Measurements from ENCODE around the gene LDLR.

DNA sequence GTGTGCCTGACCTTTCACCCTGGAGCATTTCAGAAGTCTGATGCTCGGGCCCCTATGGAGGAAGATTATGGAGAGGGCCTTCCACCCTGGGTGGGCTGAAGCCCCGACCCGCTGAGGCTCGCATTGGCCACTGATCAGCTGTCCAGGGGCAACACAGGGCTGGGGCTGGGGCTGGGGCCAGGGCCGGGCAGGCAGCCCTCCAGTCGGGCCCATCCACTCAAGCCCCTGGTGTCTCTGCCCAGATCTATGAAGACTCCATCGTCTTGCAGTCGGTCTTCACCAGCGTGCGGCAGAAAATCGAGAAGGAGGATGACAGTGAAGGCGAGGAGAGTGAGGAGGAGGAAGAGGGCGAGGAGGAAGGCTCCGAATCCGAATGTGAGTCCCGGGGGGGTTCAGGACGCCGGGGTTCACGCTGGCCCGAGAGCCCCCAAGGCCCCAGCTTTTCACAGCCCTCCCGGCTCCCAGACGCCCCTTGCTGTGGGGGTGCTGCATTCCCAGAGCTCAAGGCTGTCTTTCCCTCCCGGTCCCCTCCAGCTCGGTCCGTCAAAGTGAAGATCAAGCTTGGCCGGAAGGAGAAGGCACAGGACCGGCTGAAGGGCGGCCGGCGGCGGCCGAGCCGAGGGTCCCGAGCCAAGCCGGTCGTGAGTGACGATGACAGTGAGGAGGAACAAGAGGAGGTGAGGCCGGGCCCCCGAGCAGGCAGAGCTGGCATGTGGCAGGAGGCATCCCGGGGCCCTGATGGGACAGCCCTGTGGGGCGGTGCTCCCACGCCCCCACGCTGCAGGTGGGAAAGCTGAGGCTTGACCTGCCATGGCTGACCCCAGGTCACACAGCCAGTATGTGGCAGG, 29.5 kb upstream of the LDLR start:
- TF ChIP-seq, protein P1, sequence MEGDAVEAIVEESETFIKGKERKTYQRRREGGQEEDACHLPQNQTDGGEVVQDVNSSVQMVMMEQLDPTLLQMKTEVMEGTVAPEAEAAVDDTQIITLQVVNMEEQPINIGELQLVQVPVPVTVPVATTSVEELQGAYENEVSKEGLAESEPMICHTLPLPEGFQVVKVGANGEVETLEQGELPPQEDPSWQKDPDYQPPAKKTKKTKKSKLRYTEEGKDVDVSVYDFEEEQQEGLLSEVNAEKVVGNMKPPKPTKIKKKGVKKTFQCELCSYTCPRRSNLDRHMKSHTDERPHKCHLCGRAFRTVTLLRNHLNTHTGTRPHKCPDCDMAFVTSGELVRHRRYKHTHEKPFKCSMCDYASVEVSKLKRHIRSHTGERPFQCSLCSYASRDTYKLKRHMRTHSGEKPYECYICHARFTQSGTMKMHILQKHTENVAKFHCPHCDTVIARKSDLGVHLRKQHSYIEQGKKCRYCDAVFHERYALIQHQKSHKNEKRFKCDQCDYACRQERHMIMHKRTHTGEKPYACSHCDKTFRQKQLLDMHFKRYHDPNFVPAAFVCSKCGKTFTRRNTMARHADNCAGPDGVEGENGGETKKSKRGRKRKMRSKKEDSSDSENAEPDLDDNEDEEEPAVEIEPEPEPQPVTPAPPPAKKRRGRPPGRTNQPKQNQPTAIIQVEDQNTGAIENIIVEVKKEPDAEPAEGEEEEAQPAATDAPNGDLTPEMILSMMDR (IDR thresholded peaks at IDR 0.05): no peak
- no peak for TF ChIP-seq EP300 (IDR thresholded peaks at IDR 0.05)

Measured in tibial nerve (tissue), 4 donors.